Measurements from ENCODE around the gene CCDC126.

DNA sequence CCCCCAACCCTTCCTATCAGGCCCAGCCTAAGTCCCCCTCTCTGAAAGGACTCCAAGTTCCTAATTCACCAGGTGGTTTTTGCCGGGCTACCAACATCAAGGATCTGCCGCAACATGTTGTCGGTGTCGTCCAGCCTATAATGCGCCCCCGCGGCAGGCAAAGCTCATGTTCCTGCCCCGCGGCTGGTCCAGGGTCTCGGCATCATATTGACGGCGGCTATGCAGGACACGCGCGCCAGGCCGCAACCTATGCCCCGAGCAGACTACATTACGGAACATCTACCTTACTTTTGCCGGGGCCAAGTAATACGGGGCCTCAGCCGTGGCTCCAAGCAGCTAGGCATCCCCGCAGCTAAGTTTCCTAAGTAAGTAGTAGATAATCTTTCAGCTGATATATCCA, 58.3 kb downstream of the CCDC126 start:
- no peak for TF ChIP-seq POLR2A (IDR thresholded peaks at IDR 0.05)
- TF ChIP-seq, protein P1, sequence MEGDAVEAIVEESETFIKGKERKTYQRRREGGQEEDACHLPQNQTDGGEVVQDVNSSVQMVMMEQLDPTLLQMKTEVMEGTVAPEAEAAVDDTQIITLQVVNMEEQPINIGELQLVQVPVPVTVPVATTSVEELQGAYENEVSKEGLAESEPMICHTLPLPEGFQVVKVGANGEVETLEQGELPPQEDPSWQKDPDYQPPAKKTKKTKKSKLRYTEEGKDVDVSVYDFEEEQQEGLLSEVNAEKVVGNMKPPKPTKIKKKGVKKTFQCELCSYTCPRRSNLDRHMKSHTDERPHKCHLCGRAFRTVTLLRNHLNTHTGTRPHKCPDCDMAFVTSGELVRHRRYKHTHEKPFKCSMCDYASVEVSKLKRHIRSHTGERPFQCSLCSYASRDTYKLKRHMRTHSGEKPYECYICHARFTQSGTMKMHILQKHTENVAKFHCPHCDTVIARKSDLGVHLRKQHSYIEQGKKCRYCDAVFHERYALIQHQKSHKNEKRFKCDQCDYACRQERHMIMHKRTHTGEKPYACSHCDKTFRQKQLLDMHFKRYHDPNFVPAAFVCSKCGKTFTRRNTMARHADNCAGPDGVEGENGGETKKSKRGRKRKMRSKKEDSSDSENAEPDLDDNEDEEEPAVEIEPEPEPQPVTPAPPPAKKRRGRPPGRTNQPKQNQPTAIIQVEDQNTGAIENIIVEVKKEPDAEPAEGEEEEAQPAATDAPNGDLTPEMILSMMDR (IDR thresholded peaks at IDR 0.05), result no peak
